ENCODE results near the gene PDE5A. TPM values are rescaled to one million over a fixed set of nuclear protein-coding genes. Genes with fewer than 3 reads are reported as not detected.
"Not testable (repeated sequence)": the region's sequence is repeated elsewhere in the genome, so short reads cannot be mapped to it uniquely, and the experiment has no call there.

PDE5A gene
- total RNA-seq, 1 experiment from 2014 or later = 8.5 TPM

GRCh38 chr4:119638359-119638758 lies 9.8 kb upstream of the PDE5A start:
- Histone ChIP-seq H3K79me2 (ENCODE audit: low read depth) (no peaks in the 10 kb centered on the region), H3K4me3 (no peak overlapping the region), H3K9me3 (ENCODE audit: insufficient read depth, low read depth) (no peaks in the 10 kb centered on the region), H3K27me3 (ENCODE audit: insufficient read depth, low read depth) (no peaks in the 10 kb centered on the region), H3K4me1 (replicated peaks; ENCODE audit: insufficient read depth) (no peaks in the 10 kb centered on the region), H2AFZ (no peak overlapping the region), H4K20me1 (ENCODE audit: insufficient read depth) (no peaks in the 10 kb centered on the region), H3K36me3 (ENCODE audit: low read depth) (no peaks in the 10 kb centered on the region), H3K9me2 (ENCODE audit: insufficient read depth) (no peaks in the 10 kb centered on the region), H3K27ac (no peak overlapping the region), H3F3A (ENCODE audit: insufficient read depth, low read depth) (no peaks in the 10 kb centered on the region), H3K4me2 (no peak overlapping the region)
- ChIA-PET CTCF (no interaction called here), POLR2A (ENCODE audit: unreplicated experiment) (interaction anchor here (0.7 kb wide), 1 partner anchor 320 kb away, joined by 5 read pairs; no protein-coding TSS in a partner anchor)
- TF ChIP-seq CTCF (conservative IDR thresholded peaks at IDR 0.05) (no peak), EZH2 (IDR thresholded peaks at IDR 0.05; ENCODE audit: low read depth) (no peak)
- DNase-seq = no peak
- no TSS peak for BruUV-seq (replicated peaks)
- intact Hi-C loops (cut with micrococcal nuclease; ENCODE audit: unreplicated experiment) = no loop called here

GRCh38 chr4:119636851-119637250 lies 8.2 kb upstream of the PDE5A start:
- DNase-seq; H3F3A ChIP-seq (ENCODE audit: insufficient read depth, low read depth); H3K4me3 ChIP-seq; H3K4me1 ChIP-seq (replicated peaks; ENCODE audit: insufficient read depth); intact Hi-C loops (cut with micrococcal nuclease; ENCODE audit: unreplicated experiment); H3K79me2 ChIP-seq (ENCODE audit: low read depth); BruUV-seq (replicated peaks); H2AFZ ChIP-seq; H3K36me3 ChIP-seq (ENCODE audit: low read depth); H3K27me3 ChIP-seq (ENCODE audit: insufficient read depth, low read depth); H3K9me3 ChIP-seq (ENCODE audit: insufficient read depth, low read depth); H3K27ac ChIP-seq; POLR2A ChIA-PET (ENCODE audit: unreplicated experiment); H4K20me1 ChIP-seq (ENCODE audit: insufficient read depth); H3K9me2 ChIP-seq (ENCODE audit: insufficient read depth); H3K4me2 ChIP-seq; CTCF ChIA-PET: not testable (repeated sequence)

- TF ChIP-seq CTCF (conservative IDR thresholded peaks at IDR 0.05) (no peak), EZH2 (IDR thresholded peaks at IDR 0.05; ENCODE audit: low read depth) (no peak)
- POLR2A ChIA-PET (ENCODE audit: unreplicated experiment) = no interaction called here
- H3K27ac ChIP-seq = peak overlapping the region; percentile 31
- CTCF ChIA-PET = no interaction called here
- intact Hi-C loops (cut with micrococcal nuclease; ENCODE audit: unreplicated experiment) = no loop called here
- BruUV-seq (replicated peaks) = no TSS peak
- no peaks in the 10 kb centered on the region for H3K9me2 ChIP-seq (ENCODE audit: insufficient read depth)
- DNase-seq = peak in 1 of 2 experiments; percentile 51
- H2AFZ ChIP-seq = no peak overlapping the region; the same call in 1 of the 2 replicates
- H3K79me2 ChIP-seq (ENCODE audit: low read depth) = no peaks in the 10 kb centered on the region
- H3F3A ChIP-seq (ENCODE audit: insufficient read depth, low read depth) = no peaks in the 10 kb centered on the region
- H3K4me3 ChIP-seq = no peak overlapping the region
- H3K4me2 ChIP-seq = peak overlapping the region; percentile 18; the same call in 1 of the 2 replicates
- peaks cover 17% of the 10 kb centered on the region for H3K4me1 ChIP-seq (replicated peaks; ENCODE audit: insufficient read depth)
- no peaks in the 10 kb centered on the region for H4K20me1 ChIP-seq (ENCODE audit: insufficient read depth)
- H3K9me3 ChIP-seq (ENCODE audit: insufficient read depth, low read depth) = no peaks in the 10 kb centered on the region
- no peaks in the 10 kb centered on the region for H3K36me3 ChIP-seq (ENCODE audit: low read depth)
- H3K27me3 ChIP-seq (ENCODE audit: insufficient read depth, low read depth) = no peaks in the 10 kb centered on the region
Observed at GRCh38 chr4:119632216-119632615, 3.6 kb upstream of the PDE5A start.

GRCh38 chr4:119629142-119629471 lies 503 bp upstream of the PDE5A start:
- DNase-seq = no peak
- intact Hi-C loops (cut with micrococcal nuclease; ENCODE audit: unreplicated experiment) = loop anchor here (2.0 to 5.0 kb wide), 3 partner anchors 72 to 317 kb away; no protein-coding TSS in a partner anchor
- H3K27ac ChIP-seq = no peak overlapping the region
- H3K36me3 ChIP-seq (ENCODE audit: low read depth) = no peaks in the 10 kb centered on the region
- TF ChIP-seq EZH2 (IDR thresholded peaks at IDR 0.05; ENCODE audit: low read depth) (no peak), CTCF (conservative IDR thresholded peaks at IDR 0.05) (no peak)
- H3K4me1 ChIP-seq (replicated peaks; ENCODE audit: insufficient read depth) = peaks cover 24% of the 10 kb centered on the region
- H3F3A ChIP-seq (ENCODE audit: insufficient read depth, low read depth) = no peaks in the 10 kb centered on the region
- ChIA-PET POLR2A (ENCODE audit: unreplicated experiment) (no interaction called here), CTCF (interaction anchor here (0.8 to 1.0 kb wide), 3 partner anchors 71 to 165 kb away, joined by 3 to 4 read pairs (median 3); no protein-coding TSS in a partner anchor)
- no TSS peak for BruUV-seq (replicated peaks)
- H4K20me1 ChIP-seq (ENCODE audit: insufficient read depth) = no peaks in the 10 kb centered on the region
- H3K4me3 ChIP-seq = peak overlapping the region; percentile 68
- H3K9me2 ChIP-seq (ENCODE audit: insufficient read depth) = no peaks in the 10 kb centered on the region
- H3K79me2 ChIP-seq (ENCODE audit: low read depth) = no peaks in the 10 kb centered on the region
- peak overlapping the region; percentile 86 for H2AFZ ChIP-seq
- no peaks in the 10 kb centered on the region for H3K27me3 ChIP-seq (ENCODE audit: insufficient read depth, low read depth)
- peak overlapping the region; percentile 87 for H3K4me2 ChIP-seq
- H3K9me3 ChIP-seq (ENCODE audit: insufficient read depth, low read depth) = no peaks in the 10 kb centered on the region

All from PC-9 (cell line).